Measurements from ENCODE around the gene UBA3. TPM values are rescaled to one million over a fixed set of nuclear protein-coding genes. Genes with fewer than 3 reads are reported as not detected.
A peak's percentile ranks its signal among the peaks of the same experiment; 100 is the strongest.

The UBA3 gene
- total RNA-seq, 1 donor from 2014 or later: 144 TPM

- Histone ChIP-seq H3K79me2 (ENCODE audit: low read depth) (peaks cover 17% of the 10 kb centered on the region), H3K27ac (peak overlapping the region; percentile 60), H3K9ac (no peak overlapping the region), H3K4me1 (peaks cover 10% of the 10 kb centered on the region), H3K4me3 (no peak overlapping the region), H3K4me2 (peak overlapping the region; percentile 59), H3K9me3 (ENCODE audit: low read depth) (no peaks in the 10 kb centered on the region), H3K36me3 (no peaks in the 10 kb centered on the region), H3F3A (ENCODE audit: low read depth) (no peaks in the 10 kb centered on the region), H2AFZ (replicated peaks) (no peak overlapping the region), H3K27me3 (no peaks in the 10 kb centered on the region), H4K20me1 (ENCODE audit: low read depth) (peaks cover 6% of the 10 kb centered on the region)
- peaks cover 2% of the 10 kb centered on the region for H3K36me3 Mint-ChIP-seq
- TF ChIP-seq EZH2phosphoT487 (IDR thresholded peaks at IDR 0.05): no peak
- TF ChIP-seq, protein P1, sequence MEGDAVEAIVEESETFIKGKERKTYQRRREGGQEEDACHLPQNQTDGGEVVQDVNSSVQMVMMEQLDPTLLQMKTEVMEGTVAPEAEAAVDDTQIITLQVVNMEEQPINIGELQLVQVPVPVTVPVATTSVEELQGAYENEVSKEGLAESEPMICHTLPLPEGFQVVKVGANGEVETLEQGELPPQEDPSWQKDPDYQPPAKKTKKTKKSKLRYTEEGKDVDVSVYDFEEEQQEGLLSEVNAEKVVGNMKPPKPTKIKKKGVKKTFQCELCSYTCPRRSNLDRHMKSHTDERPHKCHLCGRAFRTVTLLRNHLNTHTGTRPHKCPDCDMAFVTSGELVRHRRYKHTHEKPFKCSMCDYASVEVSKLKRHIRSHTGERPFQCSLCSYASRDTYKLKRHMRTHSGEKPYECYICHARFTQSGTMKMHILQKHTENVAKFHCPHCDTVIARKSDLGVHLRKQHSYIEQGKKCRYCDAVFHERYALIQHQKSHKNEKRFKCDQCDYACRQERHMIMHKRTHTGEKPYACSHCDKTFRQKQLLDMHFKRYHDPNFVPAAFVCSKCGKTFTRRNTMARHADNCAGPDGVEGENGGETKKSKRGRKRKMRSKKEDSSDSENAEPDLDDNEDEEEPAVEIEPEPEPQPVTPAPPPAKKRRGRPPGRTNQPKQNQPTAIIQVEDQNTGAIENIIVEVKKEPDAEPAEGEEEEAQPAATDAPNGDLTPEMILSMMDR (IDR thresholded peaks at IDR 0.05): no peak
- TF ChIP-seq EZH2 (IDR thresholded peaks at IDR 0.05): no peak
- no peak overlapping the region for H3K4me3 Mint-ChIP-seq
- H3K4me1 Mint-ChIP-seq: peaks cover 22% of the 10 kb centered on the region
- H3K9me3 Mint-ChIP-seq: no peaks in the 10 kb centered on the region
- H3K27ac Mint-ChIP-seq: no peak overlapping the region
- DNase-seq (ENCODE audit: low spot score): peak; percentile 46
- H3K27me3 Mint-ChIP-seq (ENCODE audit: insufficient read depth, low read depth): peaks cover 2% of the 10 kb centered on the region
These were observed 11.9 kb upstream of the UBA3 start for GRCh38 chr3:69092030-69092516.

DNA sequence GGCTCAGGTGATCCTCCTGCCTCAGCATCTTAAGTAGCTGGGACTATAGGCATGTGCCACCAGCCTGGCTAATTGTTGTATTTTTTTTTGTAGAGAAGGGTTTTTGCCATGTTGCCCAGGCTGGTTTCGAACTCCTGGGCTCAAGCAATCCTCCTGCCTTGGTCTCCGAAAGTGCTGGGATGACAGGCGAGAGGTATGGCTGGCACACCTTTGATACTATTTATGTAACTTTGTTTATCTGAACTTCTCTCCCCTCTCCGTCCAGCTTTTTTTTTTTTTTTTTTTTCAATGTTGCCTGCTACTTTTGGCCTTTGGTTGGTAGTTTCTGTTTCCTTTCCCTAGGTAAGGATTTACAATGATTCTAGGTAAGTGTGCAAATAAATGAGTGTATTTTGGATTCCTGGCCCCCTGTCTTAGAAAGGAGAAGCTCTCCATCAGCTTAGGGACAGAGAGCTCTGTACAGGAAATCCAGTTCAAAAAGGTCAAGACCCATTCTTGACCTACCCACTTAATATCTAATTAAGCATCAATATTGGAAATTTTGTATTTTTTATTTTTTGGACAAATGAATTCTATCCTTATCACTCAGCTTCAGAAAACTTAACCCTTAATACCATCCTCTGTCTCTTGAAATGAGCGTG is 11.3 kb upstream of the UBA3 start:
- TF ChIP-seq, protein P1 (IDR thresholded peaks at IDR 0.05): no peak
- TF ChIP-seq EZH2phosphoT487 (IDR thresholded peaks at IDR 0.05): no peak
- TF ChIP-seq EZH2 (IDR thresholded peaks at IDR 0.05): no peak
- Histone ChIP-seq H3K9ac (no peak overlapping the region), H3F3A (ENCODE audit: low read depth) (no peaks in the 10 kb centered on the region), H3K9me3 (ENCODE audit: low read depth) (no peaks in the 10 kb centered on the region), H3K4me1 (peaks cover 10% of the 10 kb centered on the region), H2AFZ (replicated peaks) (no peak overlapping the region), H3K79me2 (ENCODE audit: low read depth) (peaks cover 19% of the 10 kb centered on the region), H3K36me3 (no peaks in the 10 kb centered on the region), H4K20me1 (ENCODE audit: low read depth) (peaks cover 6% of the 10 kb centered on the region), H3K27me3 (no peaks in the 10 kb centered on the region), H3K27ac (peak overlapping the region; percentile 60), H3K4me3 (no peak overlapping the region), H3K4me2 (peak overlapping the region; percentile 59)
- H3K27me3 Mint-ChIP-seq (ENCODE audit: insufficient read depth, low read depth): peaks cover 2% of the 10 kb centered on the region
- H3K4me1 Mint-ChIP-seq: peaks cover 22% of the 10 kb centered on the region
- no peak overlapping the region for H3K4me3 Mint-ChIP-seq
- peaks cover 2% of the 10 kb centered on the region for H3K36me3 Mint-ChIP-seq
- H3K27ac Mint-ChIP-seq: no peak overlapping the region
- DNase-seq (ENCODE audit: low spot score): no peak
- no peaks in the 10 kb centered on the region for H3K9me3 Mint-ChIP-seq

DNA sequence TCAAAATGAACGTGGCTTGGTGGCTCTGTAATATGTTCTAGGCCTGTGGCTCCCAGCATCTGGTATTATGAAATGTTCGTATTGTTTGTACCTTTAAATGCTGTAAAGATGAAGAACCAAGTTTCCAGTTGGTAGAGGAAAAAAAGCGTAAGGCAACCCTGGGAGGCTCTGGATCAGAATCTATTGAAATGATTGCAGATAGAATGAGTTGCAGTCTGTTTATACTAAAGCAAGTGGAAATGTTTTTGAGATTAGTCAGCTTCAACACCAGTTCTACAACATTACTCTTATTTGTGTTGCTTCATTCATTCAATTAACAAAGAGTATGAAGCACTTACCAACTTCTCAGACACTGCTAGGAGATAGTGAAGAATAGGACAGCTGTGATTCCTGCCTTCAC is 9.9 kb upstream of the UBA3 start:
- TF ChIP-seq, protein P1 (IDR thresholded peaks at IDR 0.05): no peak
- TF ChIP-seq EZH2 (IDR thresholded peaks at IDR 0.05) (no peak), EZH2phosphoT487 (IDR thresholded peaks at IDR 0.05) (no peak)
- Histone ChIP-seq H3K79me2 (ENCODE audit: low read depth) (peaks cover 29% of the 10 kb centered on the region), H3F3A (ENCODE audit: low read depth) (peaks cover 6% of the 10 kb centered on the region), H3K27ac (no peak overlapping the region), H3K36me3 (no peaks in the 10 kb centered on the region), H3K9me3 (ENCODE audit: low read depth) (no peaks in the 10 kb centered on the region), H2AFZ (replicated peaks) (no peak overlapping the region), H4K20me1 (ENCODE audit: low read depth) (peaks cover 6% of the 10 kb centered on the region), H3K4me2 (no peak overlapping the region), H3K4me3 (no peak overlapping the region), H3K27me3 (no peaks in the 10 kb centered on the region), H3K9ac (no peak overlapping the region), H3K4me1 (peaks cover 18% of the 10 kb centered on the region)
- DNase-seq (ENCODE audit: low spot score): no peak
- Mint-ChIP-seq H3K36me3 (peaks cover 2% of the 10 kb centered on the region), H3K27ac (no peak overlapping the region), H3K4me3 (no peak overlapping the region), H3K4me1 (peaks cover 32% of the 10 kb centered on the region), H3K27me3 (ENCODE audit: insufficient read depth, low read depth) (peaks cover 2% of the 10 kb centered on the region), H3K9me3 (no peaks in the 10 kb centered on the region)

Measured in neural progenitor cell (in vitro differentiated cells).